WTC11 (cell line): Measurements from ENCODE around the gene AGXT.

Experiments used
- MYBL2 ChIP-seq: sonication (generic); formaldehyde crosslinking; IDR thresholded peaks from 2 replicates; pipeline ENCODE4 v1.8.1; 2023; ENCODE audit warnings: mild to moderate bottlenecking, moderate library complexity, missing genetic modification reagents
- NR2C2 ChIP-seq: sonication (generic); formaldehyde crosslinking; IDR thresholded peaks from 2 replicates; pipeline ENCODE4 v1.8.0; 2022; ENCODE audit warnings: mild to moderate bottlenecking, missing genetic modification reagents
- TF ChIP-seq, protein P1 (sequence below): sonication (generic); formaldehyde crosslinking; IDR thresholded peaks from 2 replicates; pipeline ENCODE4 v1.8.0; 2022; ENCODE audit warnings: missing genetic modification reagents

DNA sequence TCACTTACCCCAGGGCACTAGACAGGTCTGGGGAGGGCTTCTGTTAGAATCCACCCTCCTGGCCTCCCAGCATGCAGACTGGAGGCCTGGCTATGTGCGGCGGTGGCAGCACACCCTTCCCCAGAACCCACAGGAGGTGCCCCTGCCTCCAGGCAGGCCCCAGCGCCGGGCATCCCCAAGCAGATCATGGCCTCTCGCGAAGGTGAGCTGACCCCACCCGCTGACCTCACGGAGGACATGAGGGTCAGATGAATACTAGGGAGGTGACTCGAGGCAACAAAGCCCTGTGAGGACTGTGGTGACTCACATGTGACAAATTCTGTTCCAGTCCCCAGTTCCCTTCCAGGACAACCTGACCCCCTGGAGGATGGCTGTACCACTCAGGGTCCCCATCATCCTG, 25.4 kb downstream of the AGXT start:
- TF ChIP-seq MYBL2 (CRISPR knock-in tag) (no peak), NR2C2 (CRISPR knock-in tag) (no peak)
- TF ChIP-seq, protein P1, sequence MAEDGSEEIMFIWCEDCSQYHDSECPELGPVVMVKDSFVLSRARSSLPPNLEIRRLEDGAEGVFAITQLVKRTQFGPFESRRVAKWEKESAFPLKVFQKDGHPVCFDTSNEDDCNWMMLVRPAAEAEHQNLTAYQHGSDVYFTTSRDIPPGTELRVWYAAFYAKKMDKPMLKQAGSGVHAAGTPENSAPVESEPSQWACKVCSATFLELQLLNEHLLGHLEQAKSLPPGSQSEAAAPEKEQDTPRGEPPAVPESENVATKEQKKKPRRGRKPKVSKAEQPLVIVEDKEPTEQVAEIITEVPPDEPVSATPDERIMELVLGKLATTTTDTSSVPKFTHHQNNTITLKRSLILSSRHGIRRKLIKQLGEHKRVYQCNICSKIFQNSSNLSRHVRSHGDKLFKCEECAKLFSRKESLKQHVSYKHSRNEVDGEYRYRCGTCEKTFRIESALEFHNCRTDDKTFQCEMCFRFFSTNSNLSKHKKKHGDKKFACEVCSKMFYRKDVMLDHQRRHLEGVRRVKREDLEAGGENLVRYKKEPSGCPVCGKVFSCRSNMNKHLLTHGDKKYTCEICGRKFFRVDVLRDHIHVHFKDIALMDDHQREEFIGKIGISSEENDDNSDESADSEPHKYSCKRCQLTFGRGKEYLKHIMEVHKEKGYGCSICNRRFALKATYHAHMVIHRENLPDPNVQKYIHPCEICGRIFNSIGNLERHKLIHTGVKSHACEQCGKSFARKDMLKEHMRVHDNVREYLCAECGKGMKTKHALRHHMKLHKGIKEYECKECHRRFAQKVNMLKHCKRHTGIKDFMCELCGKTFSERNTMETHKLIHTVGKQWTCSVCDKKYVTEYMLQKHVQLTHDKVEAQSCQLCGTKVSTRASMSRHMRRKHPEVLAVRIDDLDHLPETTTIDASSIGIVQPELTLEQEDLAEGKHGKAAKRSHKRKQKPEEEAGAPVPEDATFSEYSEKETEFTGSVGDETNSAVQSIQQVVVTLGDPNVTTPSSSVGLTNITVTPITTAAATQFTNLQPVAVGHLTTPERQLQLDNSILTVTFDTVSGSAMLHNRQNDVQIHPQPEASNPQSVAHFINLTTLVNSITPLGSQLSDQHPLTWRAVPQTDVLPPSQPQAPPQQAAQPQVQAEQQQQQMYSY (CRISPR knock-in tag), result no peak
